Measurements from ENCODE around the gene SDCCAG8. TPM values are rescaled to one million over a fixed set of nuclear protein-coding genes. Genes with fewer than 3 reads are reported as not detected.
A peak's percentile ranks its signal among the peaks of the same experiment; 100 is the strongest.

SDCCAG8 gene
- total RNA-seq, 1 donor: 42.7 TPM

GRCh38 chr1:243548516-243548915 is 292.7 kb downstream of the SDCCAG8 start:
- Histone ChIP-seq H3K27ac (ENCODE audit: low read depth, low read length) (peak overlapping the region; percentile 42), H3K9me3 (ENCODE audit: low read depth, low read length) (no peaks in the 10 kb centered on the region), H3K4me3 (ENCODE audit: insufficient read depth, low read length) (no peak overlapping the region)

GRCh38 chr1:243549108-243549507 is 293.3 kb downstream of the SDCCAG8 start:
- Histone ChIP-seq H3K27me3 (ENCODE audit: insufficient read depth, low read length) (no peaks in the 10 kb centered on the region), H4K20me1 (ENCODE audit: insufficient read depth, low read length) (no peaks in the 10 kb centered on the region), H3K36me3 (ENCODE audit: insufficient read depth, low read length) (no peaks in the 10 kb centered on the region), H3K9me3 (ENCODE audit: low read depth, low read length) (no peaks in the 10 kb centered on the region), H3K4me3 (ENCODE audit: insufficient read depth, low read length) (no peak overlapping the region), H3K27ac (ENCODE audit: low read depth, low read length) (peak overlapping the region; percentile 49), H3K79me2 (ENCODE audit: insufficient read depth, low read length) (no peaks in the 10 kb centered on the region), H3K4me2 (ENCODE audit: insufficient read depth, low read length) (peak overlapping the region; percentile 49), H2AFZ (ENCODE audit: low read length) (no peak overlapping the region), H3K4me1 (ENCODE audit: insufficient read depth, low read length) (peaks cover 24% of the 10 kb centered on the region)
- DNase-seq (ENCODE audit: insufficient read length, low spot score, missing footprints): peak; percentile 87
- TF ChIP-seq CTCF (IDR thresholded peaks at IDR 0.05; ENCODE audit: extremely low read depth, low read depth, low read length): no peak

More at GRCh38 chr1:243548516-243548915, 292.7 kb downstream of the SDCCAG8 start:
- H3K36me3 ChIP-seq (ENCODE audit: insufficient read depth, low read length): no peaks in the 10 kb centered on the region
- H3K4me1 ChIP-seq (ENCODE audit: insufficient read depth, low read length): peaks cover 24% of the 10 kb centered on the region
- no peak overlapping the region for H3K4me2 ChIP-seq (ENCODE audit: insufficient read depth, low read length)
- H4K20me1 ChIP-seq (ENCODE audit: insufficient read depth, low read length): no peaks in the 10 kb centered on the region
- H3K27me3 ChIP-seq (ENCODE audit: insufficient read depth, low read length): no peaks in the 10 kb centered on the region
- no peak for DNase-seq (ENCODE audit: insufficient read length, low spot score, missing footprints)
- no peak overlapping the region for H2AFZ ChIP-seq (ENCODE audit: low read length)
- no peaks in the 10 kb centered on the region for H3K79me2 ChIP-seq (ENCODE audit: insufficient read depth, low read length)
- TF ChIP-seq CTCF (IDR thresholded peaks at IDR 0.05; ENCODE audit: extremely low read depth, low read depth, low read length): no peak

Small RNA genes lying within 50 kb of the gene (small RNA-seq; reads per million reads assigned to genes)
- gene MIR4677: 2.3 reads per million, percentile 70 among the genes with 10 or more reads in this experiment

Other genes with a start within 250 kb of the SDCCAG8 start
- 90.5 and 102 TPM in 2 replicates for gene CEP170, start 760 bp upstream of the SDCCAG8 start, total RNA-seq